ENCODE measurements around the gene ZBTB16.

Gene ZBTB16

GRCh38 chr11:114065094-114065493, 5.6 kb downstream of the ZBTB16 start:
- DNase-seq = peak in 1 of 5 experiments; percentile 17

- peak in 2 of 5 experiments; percentile 76 to 94 for DNase-seq
These were observed 6.6 kb downstream of the ZBTB16 start for GRCh38 chr11:114066046-114066648.

DNA sequence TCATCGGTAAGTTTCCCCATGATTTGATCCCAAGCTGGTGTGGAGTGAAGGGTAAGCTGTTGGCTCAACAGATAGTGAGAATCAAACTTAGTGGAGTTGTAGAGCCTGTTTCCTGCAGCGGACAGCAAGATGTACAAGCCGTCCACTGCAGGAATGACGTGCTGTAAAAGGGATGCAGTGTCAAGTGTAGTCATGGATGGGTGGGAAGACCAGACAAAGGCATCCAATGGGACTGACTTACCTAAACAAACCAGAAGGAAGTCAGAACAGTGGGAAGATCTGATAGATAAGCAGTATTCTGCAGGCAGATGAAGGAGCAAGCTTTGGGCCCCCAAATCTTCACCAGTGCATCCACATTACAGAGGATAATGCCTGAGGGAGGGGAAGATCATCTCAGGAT, 8.8 kb downstream of the ZBTB16 start:
- no peak for DNase-seq

- DNase-seq = no peak
These were observed 11.1 kb downstream of the ZBTB16 start for GRCh38 chr11:114070464-114071139.

- peak in 1 of 5 experiments; percentile 71 for DNase-seq
These were observed 13.7 kb downstream of the ZBTB16 start for GRCh38 chr11:114073007-114073827.

GRCh38 chr11:114073828-114074381, 14.4 kb downstream of the ZBTB16 start:
- peak in 2 of 5 experiments; percentile 85 to 90 for DNase-seq

GRCh38 chr11:114074546-114075343, 15.2 kb downstream of the ZBTB16 start:
- no peak for DNase-seq

DNA sequence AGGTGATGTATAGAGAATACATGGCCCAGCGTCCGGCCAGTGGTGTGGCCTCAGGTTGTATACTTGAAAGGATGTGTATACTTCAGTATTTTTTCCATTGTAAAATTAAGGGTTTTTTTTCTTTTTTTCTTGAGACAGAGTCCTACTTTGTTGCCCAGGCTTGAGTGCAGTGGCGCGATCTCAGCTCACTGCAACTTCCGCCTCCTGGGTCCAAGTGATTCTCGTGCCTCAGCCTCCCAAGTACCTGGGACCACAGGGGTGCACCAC, 15.8 kb downstream of the ZBTB16 start:
- DNase-seq = no peak

- DNase-seq = peak in 3 of 5 experiments; percentile 28 to 79 (median 78)
These were observed 16.5 kb downstream of the ZBTB16 start for GRCh38 chr11:114075891-114076441.

DNA sequence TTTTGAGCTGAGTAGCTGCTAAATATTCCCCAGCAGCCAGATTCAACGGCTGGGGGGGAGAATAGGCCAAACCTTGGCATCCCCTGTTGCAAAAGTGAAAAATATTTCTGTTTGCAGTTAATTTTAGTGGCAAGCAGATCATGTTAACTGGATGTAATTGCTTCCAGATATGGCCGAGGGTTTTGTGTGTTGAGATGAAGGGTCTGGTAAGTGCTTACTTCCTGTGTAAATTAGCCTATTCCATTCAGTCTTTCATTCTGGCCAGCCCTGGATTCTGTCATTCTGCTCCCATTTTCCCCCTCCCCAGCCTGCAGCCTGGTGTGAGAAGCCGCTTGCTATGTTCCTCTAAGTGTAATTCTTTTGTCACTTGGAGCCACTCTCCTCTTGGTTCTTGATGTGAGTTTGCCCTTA, 17.4 kb downstream of the ZBTB16 start:
- no peak for DNase-seq

- peak in 2 of 5 experiments; percentile 72 to 76 for DNase-seq
These were observed 18.2 kb downstream of the ZBTB16 start for GRCh38 chr11:114077482-114078305.

DNA sequence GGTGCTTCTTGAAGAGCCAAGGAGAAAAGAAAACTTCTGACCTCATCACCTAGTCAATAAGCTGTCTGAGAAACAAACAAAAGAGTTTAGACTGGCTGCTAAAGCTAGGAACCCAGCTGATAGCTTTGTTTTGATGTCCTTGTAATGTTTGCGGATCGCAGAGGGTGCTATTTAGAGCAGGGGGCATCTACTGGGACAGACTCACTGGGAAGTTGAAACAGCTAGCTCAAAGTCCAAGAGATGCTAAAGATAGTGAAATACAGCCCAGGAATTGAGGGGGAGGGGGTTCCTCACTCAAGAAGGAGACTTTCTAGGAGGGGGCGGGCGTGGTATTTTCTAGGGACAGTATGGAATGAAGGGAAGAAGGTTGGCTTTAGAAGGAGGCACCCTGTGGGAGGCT, 18.9 kb downstream of the ZBTB16 start:
- no peak for DNase-seq

- no peak for DNase-seq
These were observed 20.1 kb downstream of the ZBTB16 start for GRCh38 chr11:114079511-114080065.

DNA sequence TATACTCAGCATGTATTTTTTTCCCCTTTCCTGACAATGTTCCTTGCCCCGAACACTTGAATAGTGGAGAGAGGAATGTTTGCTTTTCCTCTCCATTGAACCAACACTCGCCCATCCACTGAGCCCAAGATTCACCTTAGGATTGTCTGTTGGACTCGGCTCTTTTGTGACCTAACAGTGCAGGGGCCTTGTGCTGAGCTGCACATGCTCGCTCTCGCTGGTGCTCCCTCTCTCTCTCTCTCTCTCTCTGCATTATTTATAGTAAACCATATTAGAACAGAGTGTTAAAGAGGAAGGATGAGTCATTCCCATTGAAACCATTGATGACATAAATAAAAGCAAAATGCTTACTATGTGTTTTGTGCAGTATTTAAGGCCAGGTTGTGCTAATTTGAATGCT, 20.7 kb downstream of the ZBTB16 start:
- peak in 2 of 5 experiments; percentile 64 to 74 for DNase-seq

DNA sequence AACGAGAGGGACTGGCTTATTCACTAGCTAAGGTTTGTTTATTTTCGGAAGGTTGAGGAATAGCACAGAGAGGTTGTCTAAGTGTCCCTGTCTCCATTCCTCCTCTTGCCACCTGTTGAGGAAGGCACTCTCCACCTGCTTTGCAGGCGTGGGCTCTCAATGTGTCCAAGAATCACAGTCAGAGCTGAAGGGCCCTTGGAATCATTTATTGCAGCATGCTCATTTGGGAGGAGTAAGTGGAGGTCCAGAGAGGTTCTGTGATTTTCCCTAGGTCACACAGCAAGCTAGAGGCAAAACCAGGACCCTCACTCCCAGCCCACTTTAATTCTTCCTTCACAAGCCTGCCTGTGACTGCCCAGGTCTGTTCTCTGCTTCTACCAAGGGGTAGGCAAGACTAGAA, 21.3 kb downstream of the ZBTB16 start:
- DNase-seq = no peak

DNA sequence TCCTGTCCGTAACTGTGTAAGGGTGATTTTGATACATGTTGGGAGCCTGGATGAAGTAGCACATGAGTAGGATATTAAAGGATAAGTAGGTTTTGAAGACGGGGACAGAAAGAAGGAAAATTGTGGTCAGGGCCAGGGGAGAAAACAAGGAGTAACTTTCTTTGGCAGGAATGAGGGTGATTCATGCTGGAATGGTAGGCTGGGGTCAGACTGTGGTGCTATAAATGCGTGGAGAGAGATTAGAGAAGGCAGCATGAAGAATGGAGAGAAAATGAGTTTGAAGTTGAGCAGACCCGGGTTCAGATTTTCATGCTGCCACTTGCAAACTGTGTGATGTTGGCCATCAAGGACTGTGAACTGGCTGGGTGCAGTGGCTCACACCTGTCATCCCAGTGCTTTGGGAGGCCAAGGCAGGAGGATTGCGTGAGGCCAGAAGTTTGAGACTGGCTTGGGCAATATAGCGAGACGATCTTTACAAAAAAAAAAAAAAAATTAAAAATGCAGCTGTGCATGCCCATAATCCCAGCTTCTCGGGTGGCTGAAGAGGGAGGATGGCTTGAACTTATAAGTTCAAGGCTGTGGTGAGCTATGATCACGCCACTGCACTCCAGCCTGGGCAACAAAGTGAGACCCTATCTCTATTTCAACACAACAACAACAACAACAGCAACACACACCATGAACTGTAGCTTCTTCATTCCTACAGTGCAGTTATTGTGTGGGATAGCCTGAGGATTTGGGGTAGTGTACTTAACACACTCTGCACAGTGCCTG, 22.3 kb downstream of the ZBTB16 start:
- no peak for DNase-seq

DNA sequence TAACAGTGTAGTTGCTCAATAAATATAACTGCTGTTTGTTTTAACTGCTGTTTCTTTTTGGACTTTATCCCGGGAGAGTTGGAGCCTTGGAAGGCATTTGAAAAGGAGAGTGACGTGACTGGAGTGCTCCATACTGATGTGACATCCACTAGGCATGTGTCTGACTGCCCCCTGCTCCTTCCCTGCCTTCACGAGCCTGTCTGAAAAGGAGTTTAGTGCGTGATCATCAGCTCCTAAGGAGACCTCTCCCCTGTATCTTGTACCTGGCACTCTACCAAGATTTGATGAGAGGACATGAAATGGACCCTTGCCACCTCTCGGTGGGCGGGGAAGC, 22.9 kb downstream of the ZBTB16 start:
- no peak for DNase-seq

DNA sequence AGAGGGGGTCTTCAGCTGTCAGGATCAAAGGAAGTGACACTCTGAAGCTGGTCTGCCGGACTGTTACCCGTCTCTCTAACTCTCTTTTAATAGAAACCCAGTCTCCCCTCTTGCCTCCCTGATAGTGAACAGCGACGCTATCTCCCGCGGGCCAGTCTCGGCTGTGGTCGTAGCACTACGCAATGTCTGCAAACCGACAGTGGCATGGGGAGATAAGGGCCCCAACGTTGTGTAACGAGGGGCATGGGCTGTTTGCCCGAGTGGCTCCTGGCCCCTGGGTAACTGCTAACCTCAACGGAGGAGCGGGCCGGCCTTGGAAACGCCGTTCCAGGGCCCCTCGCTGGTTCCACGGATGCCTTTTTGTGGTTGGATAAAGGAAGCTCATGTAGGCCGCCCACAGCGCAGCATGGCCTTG, 23.3 kb downstream of the ZBTB16 start:
- DNase-seq = peak in 1 of 5 experiments; percentile 62

DNA sequence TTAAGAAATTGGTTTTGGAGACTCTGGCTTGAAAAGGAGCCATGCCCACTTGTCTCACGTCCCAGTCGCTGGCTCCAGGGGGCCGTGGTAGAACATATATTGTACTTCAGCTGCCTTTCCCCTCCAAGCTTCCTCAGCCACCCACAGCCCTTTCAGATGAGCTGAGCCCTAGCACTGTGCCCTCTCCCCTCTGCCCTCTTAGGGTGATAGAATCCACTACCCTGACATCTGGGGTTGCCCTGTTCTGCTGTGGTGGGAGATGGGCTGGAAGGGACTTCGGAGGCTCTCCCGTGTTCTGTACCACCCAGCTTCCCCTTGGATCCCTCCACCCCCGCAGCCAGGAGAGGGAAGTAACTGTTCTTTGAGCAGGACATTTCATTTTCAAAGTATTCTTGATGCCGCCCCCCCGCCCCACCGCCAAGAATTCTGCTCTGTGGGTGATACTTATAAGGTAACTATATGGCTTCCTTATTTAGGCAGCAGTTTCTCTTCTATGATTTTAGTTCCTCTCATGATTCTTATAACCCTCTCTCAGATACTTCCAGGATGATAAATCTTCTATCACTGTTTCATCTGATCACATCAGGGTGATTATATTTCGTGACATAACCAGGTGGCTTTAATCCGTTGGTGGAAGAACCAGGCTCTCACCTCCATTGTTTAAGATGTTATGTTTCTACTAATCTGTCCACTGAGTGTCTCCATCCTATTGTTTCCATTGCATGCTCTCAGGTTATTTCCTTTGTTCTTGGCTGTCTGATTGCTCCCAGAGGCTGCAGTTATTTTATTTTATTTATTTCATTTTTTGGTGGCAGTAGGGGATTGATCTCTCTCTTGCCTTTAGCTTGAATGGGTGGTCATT, 24.1 kb downstream of the ZBTB16 start:
- no peak for DNase-seq
